CD4-positive, alpha-beta T cell treated with Interferon gamma for 1 hour (primary cell): ENCODE results near the gene NCOA3.

Experiments used
- DNase-seq: peaks from one replicate; pipeline ENCODE4 v3.0.0-alpha.2; 2020

NCOA3 gene

GRCh38 chr20:47605673-47606413, 104.2 kb downstream of the NCOA3 start:
- DNase-seq = no peak

DNA sequence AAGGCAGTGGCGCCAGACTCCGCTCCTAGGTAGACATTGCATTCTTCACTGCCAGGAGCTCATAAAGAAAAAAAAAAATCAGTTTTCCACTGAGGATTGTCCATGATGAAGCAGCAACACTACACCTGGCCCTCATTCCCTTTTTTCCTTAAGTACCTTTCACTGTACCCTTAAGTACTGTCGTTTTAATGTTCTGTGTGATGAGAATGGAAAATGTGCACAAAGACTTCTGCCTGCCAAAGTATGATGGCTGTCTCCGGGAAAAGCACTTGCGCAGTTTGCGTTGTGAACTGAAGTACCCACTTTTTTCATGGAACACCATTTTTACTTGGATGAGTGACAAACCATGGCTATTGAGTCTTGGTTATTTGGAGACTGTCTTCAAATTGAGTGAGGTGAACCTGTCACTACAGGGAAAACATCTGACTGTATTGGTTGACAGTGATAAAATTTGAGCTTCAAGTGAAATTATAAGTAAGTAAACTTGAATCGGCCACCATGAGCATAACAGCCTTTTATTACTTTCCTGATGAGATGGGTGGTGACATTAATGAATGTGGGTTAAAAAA, 104.8 kb downstream of the NCOA3 start:
- DNase-seq = no peak

GRCh38 chr20:47606983-47607613, 105.4 kb downstream of the NCOA3 start:
- no peak for DNase-seq

DNA sequence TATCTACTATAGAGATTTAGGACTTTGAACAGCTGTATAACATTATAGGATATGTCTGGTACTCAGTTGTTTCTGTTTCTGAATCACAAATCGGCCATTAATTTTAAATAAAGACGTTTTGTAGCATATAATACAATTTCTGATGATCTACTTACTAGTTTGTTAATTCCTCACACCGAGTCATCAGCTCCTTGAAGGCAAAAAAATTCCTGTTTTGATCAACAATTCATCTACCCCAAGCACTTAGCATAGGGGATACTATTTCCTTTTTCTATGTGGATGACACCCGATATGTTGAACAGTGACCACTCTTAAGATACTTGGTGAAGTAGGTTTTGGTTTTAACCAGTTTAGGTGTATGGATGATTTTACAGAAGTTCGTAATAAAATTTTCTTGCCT, 107.3 kb downstream of the NCOA3 start:
- DNase-seq = no peak

GRCh38 chr20:47610247-47610944, 108.7 kb downstream of the NCOA3 start:
- DNase-seq = peak; percentile 20

GRCh38 chr20:47610945-47611250, 109.2 kb downstream of the NCOA3 start:
- no peak for DNase-seq

DNA sequence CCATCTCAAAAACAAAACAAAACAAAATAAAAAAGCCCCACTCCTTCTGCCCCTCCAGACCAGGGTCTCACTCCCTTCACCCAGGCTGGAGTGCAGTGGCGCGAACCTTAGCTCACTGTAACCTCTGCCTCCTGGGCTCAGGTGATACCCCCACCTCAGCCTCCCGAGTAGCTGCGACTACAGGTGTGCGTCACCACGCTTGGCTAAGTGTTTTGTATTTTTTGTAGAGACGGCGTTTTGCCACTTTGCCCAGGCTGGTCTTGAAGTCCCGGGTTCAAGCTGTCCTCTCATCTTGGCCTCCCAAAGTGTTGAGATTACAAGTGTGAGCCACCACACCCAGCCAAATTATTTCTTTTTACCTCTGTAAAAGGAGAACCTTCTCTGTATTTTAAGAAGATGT, 110.1 kb downstream of the NCOA3 start:
- no peak for DNase-seq

- DNase-seq = no peak
Measured at GRCh38 chr20:47612670-47613069, 111.0 kb downstream of the NCOA3 start.

DNA sequence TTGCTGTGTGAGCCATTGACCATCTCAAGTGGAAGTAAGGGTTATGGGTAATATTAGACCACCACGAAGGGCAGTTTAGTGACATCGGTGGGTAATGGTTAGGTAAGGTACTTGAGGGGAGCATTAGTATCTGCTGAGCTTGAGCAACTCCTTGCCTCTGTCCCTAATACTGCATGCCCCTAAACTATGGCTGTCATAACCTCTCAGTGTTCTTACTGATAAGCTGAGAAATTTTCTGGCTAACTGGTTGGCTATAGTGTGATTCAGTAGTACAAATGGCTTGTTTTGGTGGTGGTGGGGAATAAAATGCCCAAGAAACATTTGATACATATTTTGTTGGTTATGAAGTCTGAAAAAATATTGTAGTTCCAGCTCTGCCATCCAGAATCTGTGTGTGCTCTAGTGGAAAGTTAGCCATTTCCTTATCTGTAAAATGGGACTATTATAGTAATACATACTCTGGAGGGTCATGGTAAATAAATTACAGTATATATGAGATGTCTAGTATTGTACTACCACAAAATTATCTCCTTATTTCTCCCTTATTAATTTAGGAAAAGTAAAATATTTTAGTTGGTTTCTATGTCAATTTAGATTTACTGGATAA, 113.1 kb downstream of the NCOA3 start:
- DNase-seq = no peak

GRCh38 chr20:47618479-47618878, 116.8 kb downstream of the NCOA3 start:
- no peak for DNase-seq

DNA sequence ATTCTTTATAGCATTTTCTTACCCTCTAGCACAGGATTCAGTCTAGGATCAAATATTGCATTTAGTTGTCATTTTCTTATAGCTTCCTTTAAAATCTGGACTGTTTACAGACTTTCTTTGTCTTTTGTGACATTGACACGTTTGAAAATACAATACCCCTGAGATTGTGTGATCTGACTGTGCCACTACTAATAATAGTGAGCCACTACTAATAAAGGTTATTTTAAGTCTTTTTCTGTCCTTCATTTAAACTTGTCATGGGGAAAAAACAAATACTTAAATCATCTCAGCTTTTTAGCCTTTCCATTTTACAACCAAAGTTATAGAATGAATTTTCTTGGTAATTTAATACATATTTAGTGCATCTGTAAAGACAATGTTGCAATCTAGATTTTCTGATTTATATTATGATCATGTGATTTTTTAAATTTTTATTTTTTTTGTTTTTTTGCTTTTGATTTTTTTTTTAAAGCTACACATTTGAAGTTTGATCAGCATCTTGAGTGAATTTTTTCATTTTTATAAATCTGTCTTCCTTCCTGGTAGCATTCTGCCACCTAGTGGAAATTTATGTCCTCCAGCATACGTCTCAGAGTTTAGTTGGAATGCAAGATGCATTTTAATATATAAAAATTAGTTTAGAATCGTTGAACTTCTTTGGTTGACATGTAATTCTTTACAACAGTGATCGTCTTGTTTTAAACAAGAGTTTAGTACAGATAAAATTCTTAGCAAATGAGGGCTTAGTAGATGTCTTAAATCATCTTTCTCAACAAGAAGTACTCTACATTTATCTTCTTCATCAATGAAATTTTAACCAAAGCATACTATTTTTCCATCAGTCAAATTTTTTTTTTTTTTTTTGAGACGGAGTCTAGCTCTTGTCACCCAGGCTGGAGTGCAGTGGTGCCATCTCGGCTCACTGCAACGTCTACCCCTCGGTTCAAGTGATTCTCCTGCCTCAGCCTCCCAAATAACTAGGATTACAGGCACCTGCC, 119.4 kb downstream of the NCOA3 start:
- no peak for DNase-seq

DNA sequence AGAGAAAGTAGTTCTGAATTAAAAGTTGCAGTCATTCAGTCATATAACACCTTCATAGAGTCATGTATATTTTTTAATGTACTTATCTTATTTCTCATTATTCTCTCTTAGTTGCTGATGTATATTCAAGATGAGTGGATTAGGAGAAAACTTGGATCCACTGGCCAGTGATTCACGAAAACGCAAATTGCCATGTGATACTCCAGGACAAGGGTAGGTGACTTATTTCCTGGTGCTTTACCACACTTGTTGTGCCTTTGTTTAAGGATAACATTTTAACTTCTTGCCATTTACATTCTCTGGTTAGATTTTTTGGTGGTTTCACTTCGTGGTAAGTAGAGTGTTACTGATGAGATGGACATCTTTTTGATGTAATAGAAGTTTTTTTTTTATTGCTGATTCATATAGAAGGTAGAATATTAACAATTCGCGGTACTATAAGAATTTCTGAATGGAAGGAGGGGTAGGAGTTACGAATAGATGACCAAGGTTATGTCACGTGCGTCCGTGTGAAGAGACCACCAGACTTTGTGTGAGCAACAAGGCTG, 120.5 kb downstream of the NCOA3 start:
- no peak for DNase-seq

DNA sequence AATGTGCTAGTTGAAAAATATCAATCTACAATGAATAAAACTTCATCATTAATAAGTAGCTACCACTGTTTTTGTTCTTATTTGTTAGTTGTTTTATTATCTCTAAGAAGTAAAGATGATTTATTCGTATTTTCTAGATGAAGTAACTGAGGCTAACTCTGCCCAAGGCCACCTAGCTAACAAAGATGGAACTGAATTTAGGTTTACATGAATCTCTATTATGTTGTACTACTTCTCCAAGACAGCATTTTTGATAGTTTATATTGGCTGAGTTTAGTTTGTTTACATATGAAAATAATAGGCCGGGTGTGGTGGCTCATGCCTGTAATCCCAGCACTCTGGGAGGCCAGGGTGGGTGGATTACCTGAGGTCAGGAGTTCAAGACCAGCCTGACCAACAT, 121.5 kb downstream of the NCOA3 start:
- no peak for DNase-seq

DNA sequence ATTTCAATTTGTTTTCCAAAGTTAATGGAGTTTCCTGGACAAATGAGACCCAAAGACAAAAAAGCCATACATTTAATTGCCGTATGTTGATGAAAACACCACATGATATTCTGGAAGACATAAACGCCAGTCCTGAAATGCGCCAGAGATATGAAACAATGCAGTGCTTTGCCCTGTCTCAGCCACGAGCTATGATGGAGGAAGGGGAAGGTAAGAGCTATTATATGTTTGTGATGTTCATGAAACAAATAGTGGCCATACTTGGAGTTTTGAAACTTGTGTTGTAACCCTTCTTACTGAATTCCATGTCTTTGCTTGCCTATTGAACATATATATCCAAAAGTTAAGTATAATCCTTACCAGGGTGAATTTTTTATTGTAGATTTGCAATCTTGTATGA, 125.9 kb downstream of the NCOA3 start:
- no peak for DNase-seq

DNA sequence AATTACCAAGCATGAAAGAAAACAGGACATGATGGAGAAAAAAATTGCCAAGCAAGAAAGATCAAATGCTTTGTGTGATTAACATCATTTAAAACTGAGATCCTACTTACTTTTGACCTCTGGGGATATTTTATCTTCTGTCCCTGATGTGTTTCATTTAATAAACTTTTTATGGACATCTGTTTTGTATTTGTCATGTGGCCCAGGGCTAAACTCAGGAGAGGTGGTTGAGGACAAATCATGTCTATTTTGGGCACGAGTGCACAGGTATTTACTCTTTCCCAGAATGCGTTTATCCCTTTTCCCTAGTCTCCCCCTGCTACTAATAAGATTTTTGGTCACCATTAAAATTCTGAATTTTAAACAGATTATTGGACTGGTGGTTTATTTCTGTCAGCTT, 128.2 kb downstream of the NCOA3 start:
- DNase-seq = no peak

GRCh38 chr20:47631078-47631477, 129.4 kb downstream of the NCOA3 start:
- no peak for DNase-seq

- DNase-seq = no peak
Measured at GRCh38 chr20:47635256-47635655, 133.6 kb downstream of the NCOA3 start.

- no peak for DNase-seq
Measured at GRCh38 chr20:47638851-47639250, 137.2 kb downstream of the NCOA3 start.

DNA sequence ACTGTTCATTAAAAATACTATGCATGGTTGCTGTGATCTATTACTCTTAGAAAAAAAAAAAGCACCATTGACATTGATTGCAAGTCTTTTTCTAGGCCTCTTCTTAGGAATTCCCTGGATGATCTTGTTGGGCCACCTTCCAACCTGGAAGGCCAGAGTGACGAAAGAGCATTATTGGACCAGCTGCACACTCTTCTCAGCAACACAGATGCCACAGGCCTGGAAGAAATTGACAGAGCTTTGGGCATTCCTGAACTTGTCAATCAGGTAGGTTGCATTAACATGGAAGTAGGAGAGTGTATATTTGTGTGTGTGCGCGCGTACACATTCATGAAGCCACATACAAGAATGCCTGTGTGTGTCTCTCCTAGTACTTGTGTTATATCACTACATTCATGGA, 140.4 kb downstream of the NCOA3 start:
- no peak for DNase-seq

- DNase-seq = no peak
Measured at GRCh38 chr20:47642624-47643023, 140.9 kb downstream of the NCOA3 start.

DNA sequence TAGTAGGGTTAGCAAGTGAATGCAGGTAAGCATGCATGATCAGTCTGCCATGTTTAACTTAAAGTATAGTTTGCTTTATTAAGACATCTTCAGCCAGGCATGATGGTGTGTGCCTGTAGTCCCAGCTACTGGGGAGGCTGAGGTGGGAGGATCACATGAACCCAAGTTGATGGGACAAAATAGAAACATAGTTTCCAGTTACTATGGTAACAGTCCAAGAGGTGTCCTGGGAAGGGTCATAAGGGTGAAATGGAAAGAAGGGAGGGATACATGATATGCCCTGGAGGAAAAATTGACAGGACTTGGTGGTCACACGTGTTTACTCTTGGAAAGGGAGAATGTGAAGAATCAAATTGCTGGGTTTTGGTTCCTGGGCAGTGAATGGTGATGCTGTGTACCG, 143.9 kb downstream of the NCOA3 start:
- no peak for DNase-seq

DNA sequence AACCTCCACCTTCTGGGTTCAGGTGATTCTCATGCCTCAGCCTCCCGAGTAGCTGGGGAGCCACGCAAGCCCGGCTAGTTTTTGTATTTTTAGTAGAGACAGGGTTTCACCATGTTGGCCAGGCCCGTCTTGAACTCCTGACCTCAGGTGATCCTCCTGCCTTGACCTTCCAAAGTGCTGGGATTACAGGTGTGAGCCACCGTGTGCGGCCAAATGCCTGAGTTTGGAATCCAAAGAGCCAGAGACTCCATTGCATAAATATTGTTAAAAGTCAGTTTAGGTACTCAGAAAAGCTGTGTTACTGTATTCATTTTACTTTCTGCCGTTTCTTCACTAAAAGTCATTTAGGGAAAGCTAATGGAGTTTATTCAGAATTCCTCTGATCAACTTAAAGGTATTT, 146.3 kb downstream of the NCOA3 start:
- no peak for DNase-seq
